GM13976 (cell line): ENCODE results near the gene LILRA5.
"Not testable (repeated sequence)": the region's sequence is repeated elsewhere in the genome, so short reads cannot be mapped to it uniquely, and the experiment has no call there.

Source experiments
- DNase-seq: peaks from one replicate; pipeline ENCODE4 v3.0.0; 2012; ENCODE audit warnings: low spot score
- CTCF ChIP-seq: IDR thresholded peaks from 2 replicates; pipeline ENCODE4 v1.5.1; 2012; ENCODE audit warnings: borderline replicate concordance, mild to moderate bottlenecking; ENCODE audit not compliant: insufficient read depth; ENCODE audit errors: extremely low read depth, missing control alignments, control extremely low read depth
- in situ Hi-C: fragments of 300-500 bp; cut with MboI; formaldehyde crosslinking; loops from one replicate; pipeline ENCODE4 v1.12.0; 2022; ENCODE audit warnings: low sequenced_read_pairs, mixed read lengths, inconsistent platforms; ENCODE audit not compliant: unreplicated experiment

Gene LILRA5

GRCh38 chr19:54294539-54294938 is 18.4 kb downstream of the LILRA5 start:
- DNase-seq, result no peak
- in situ Hi-C loops, result no loop called here
- TF ChIP-seq CTCF, result no peak

- in situ Hi-C loops, DNase-seq: not testable (repeated sequence)
Measured at GRCh38 chr19:54289160-54289559, 23.8 kb downstream of the LILRA5 start.

- in situ Hi-C loops, result no loop called here
- no peak for DNase-seq
- TF ChIP-seq CTCF, result no peak
Measured at GRCh38 chr19:54287456-54287855, 25.5 kb downstream of the LILRA5 start.

GRCh38 chr19:54286283-54286682 is 26.7 kb downstream of the LILRA5 start:
- in situ Hi-C loops, DNase-seq: not testable (repeated sequence)

- in situ Hi-C loops, DNase-seq: not testable (repeated sequence)
Measured at GRCh38 chr19:54285427-54286056, 27.4 kb downstream of the LILRA5 start.

- no peak for TF ChIP-seq CTCF
- in situ Hi-C loops, result no loop called here
- DNase-seq, result no peak
Measured at GRCh38 chr19:54282686-54283470, 30.1 kb downstream of the LILRA5 start.

- in situ Hi-C loops, DNase-seq: not testable (repeated sequence)
Measured at GRCh38 chr19:54281729-54282075, 31.3 kb downstream of the LILRA5 start.

- in situ Hi-C loops, result no loop called here
- no peak for DNase-seq
- TF ChIP-seq CTCF, result no peak
Measured at GRCh38 chr19:54281007-54281728, 31.8 kb downstream of the LILRA5 start, which contains the start of gene LILRB2. Gene LILRB2 (minus strand): TSS chr19:54281110. CDS start chr19:54280496, 614 bp downstream.

GRCh38 chr19:54280441-54280840 is 32.5 kb downstream of the LILRA5 start:
- in situ Hi-C loops, result not testable (repeated sequence)

GRCh38 chr19:54280025-54280424 is 32.9 kb downstream of the LILRA5 start:
- DNase-seq, in situ Hi-C loops: not testable (repeated sequence)

More at GRCh38 chr19:54280441-54280840, 32.5 kb downstream of the LILRA5 start:
- DNase-seq, result not testable (repeated sequence)
